GM23338 (cell line): ENCODE data around the gene SMARCA2. TPM values are rescaled to one million over a fixed set of nuclear protein-coding genes. Genes with fewer than 3 reads are reported as not detected.

Source experiments
- ATAC-seq: fragments of 200-7000 bp; cut with Tn5 transposase; 3 replicates; pipeline ENCODE4 v1.9.1; 2020
- DNase-seq: peaks from one replicate; pipeline ENCODE4 v3.0.0-alpha.2; 2015; ENCODE audit warnings: low spot score
- H2AFZ ChIP-seq: fragments of 200-600 bp; sonication (generic); 2 replicates; pipeline ENCODE4 v1.8.0; 2016; ENCODE audit warnings: antibody characterized with exemption, mild to moderate bottlenecking, moderate library complexity
- H3F3A ChIP-seq: fragments of 200-600 bp; sonication (generic); replicated peaks from 2 replicates; pipeline ENCODE4 v1.8.0; 2017; ENCODE audit warnings: antibody characterized with exemption, mixed run types, low read depth
- H3K27ac ChIP-seq: fragments of 200-600 bp; sonication (generic); 2 replicates; pipeline ENCODE4 v1.6.1; 2016; ENCODE audit warnings: low read depth
- H3K27me3 ChIP-seq: fragments of 200-600 bp; sonication (generic); 2 replicates; pipeline ENCODE4 v1.8.0; 2016; ENCODE audit warnings: mild to moderate bottlenecking, mixed run types, moderate library complexity; ENCODE audit not compliant: insufficient read depth
- H3K36me3 ChIP-seq: fragments of 200-600 bp; sonication (generic); 2 replicates; pipeline ENCODE4 v1.8.0; 2016; ENCODE audit warnings: mild to moderate bottlenecking; ENCODE audit not compliant: insufficient read depth
- H3K4me1 ChIP-seq: fragments of 200-600 bp; sonication (generic); 2 replicates; pipeline ENCODE4 v1.8.0; 2016; ENCODE audit warnings: mild to moderate bottlenecking, moderate library complexity; ENCODE audit not compliant: insufficient read depth
- H3K4me2 ChIP-seq: fragments of 200-600 bp; sonication (generic); 2 replicates; pipeline ENCODE4 v1.7.1; 2017; ENCODE audit warnings: mixed run types
- H3K4me3 ChIP-seq: fragments of 200-600 bp; sonication (generic); 2 replicates; pipeline ENCODE4 v1.6.1; 2016; ENCODE audit warnings: mixed run types
- H3K79me2 ChIP-seq: fragments of 200-600 bp; sonication (generic); replicated peaks from 2 replicates; pipeline ENCODE4 v1.8.0; 2017; ENCODE audit warnings: mild to moderate bottlenecking; ENCODE audit not compliant: insufficient read depth
- H3K9me2 ChIP-seq: fragments of 200-600 bp; sonication (generic); 2 replicates; pipeline ENCODE4 v1.8.0; 2017; ENCODE audit not compliant: insufficient read depth
- H4K20me1 ChIP-seq: fragments of 200-600 bp; sonication (generic); replicated peaks from 2 replicates; pipeline ENCODE4 v1.8.0; 2017; ENCODE audit warnings: mild to moderate bottlenecking; ENCODE audit not compliant: insufficient read depth
- H3K27ac Mint-ChIP-seq: 2 replicates; pipeline ENCODE4 v1.8.0; 2020; ENCODE audit warnings: inconsistent platforms, mild to moderate bottlenecking, moderate library complexity, mixed read lengths
- H3K27me3 Mint-ChIP-seq: 3 replicates; pipeline ENCODE4 v1.8.0; 2022; ENCODE audit warnings: low read depth, mild to moderate bottlenecking, moderate library complexity, mixed read lengths, inconsistent platforms; ENCODE audit not compliant: insufficient read depth, poor library complexity
- H3K36me3 Mint-ChIP-seq: 3 replicates; pipeline ENCODE4 v1.8.0; 2021; ENCODE audit warnings: low read depth, mild to moderate bottlenecking, inconsistent platforms, moderate library complexity, mixed read lengths
- H3K4me1 Mint-ChIP-seq: 3 replicates; pipeline ENCODE4 v1.8.0; 2020; ENCODE audit warnings: mild to moderate bottlenecking, inconsistent platforms, mixed read lengths
- H3K4me3 Mint-ChIP-seq: 3 replicates; pipeline ENCODE4 v1.8.0; 2021; ENCODE audit warnings: moderate library complexity, mild to moderate bottlenecking, inconsistent platforms, mixed read lengths
- H3K9me3 Mint-ChIP-seq: 3 replicates; pipeline ENCODE4 v1.8.0; 2020; ENCODE audit warnings: moderate library complexity, mild to moderate bottlenecking, inconsistent platforms, mixed read lengths
- CREB1 ChIP-seq: fragments of 250-450 bp; sonication (Bioruptor Pico); IDR thresholded peaks from 2 replicates; pipeline ENCODE4 v1.5.0; 2020; ENCODE audit warnings: low read depth, mild to moderate bottlenecking, moderate library complexity
- CTCF ChIP-seq, 2 experiments: fragments of 200-600 bp in 1 of 2; sonication (generic) in 1 of 2; conservative IDR thresholded peaks; 2 replicates each; pipeline versions ENCODE4 v1.5.1 to v1.6.1; 2016 to 2017; ENCODE audit warnings: antibody characterized with exemption in 2 of 2, low read depth in 2 of 2, mild to moderate bottlenecking in 2 of 2, moderate library complexity in 1 of 2
- ETS1 ChIP-seq: IDR thresholded peaks from 2 replicates; pipeline ENCODE4 v1.6.1; 2016; ENCODE audit warnings: antibody characterized with exemption
- JUNB ChIP-seq: IDR thresholded peaks from one replicate; pipeline ENCODE4 v1.6.1; 2016; ENCODE audit warnings: antibody characterized with exemption; ENCODE audit not compliant: unreplicated experiment
- NANOG ChIP-seq: IDR thresholded peaks from 2 replicates; pipeline ENCODE4 v1.6.1; 2016; ENCODE audit warnings: antibody characterized with exemption, borderline replicate concordance
- ZNF114 ChIP-seq: fragments of 250-450 bp; sonication (Bioruptor Pico); IDR thresholded peaks from 2 replicates; pipeline ENCODE4 v1.5.0; 2020; ENCODE audit warnings: mild to moderate bottlenecking, moderate library complexity
- ZNF331 ChIP-seq: fragments of 250-450 bp; sonication (Bioruptor Pico); IDR thresholded peaks from 2 replicates; pipeline ENCODE4 v1.5.0; 2020; ENCODE audit warnings: low read depth, mild to moderate bottlenecking, moderate library complexity
- ZNF462 ChIP-seq: fragments of 250-450 bp; sonication (Bioruptor Pico); IDR thresholded peaks from 2 replicates; pipeline ENCODE4 v1.5.0; 2020; ENCODE audit warnings: mild to moderate bottlenecking, moderate library complexity
- polyA plus RNA-seq: library from polyadenylated mRNA; unstranded; fragments of >200 nt; fragmentation: Nextera tagmentation; extraction: Ambion mirVana; gene quantifications from 2 replicates; pipeline ENCODE4 v1.2.1, GENCODE V29; 2016
- total RNA-seq: library from RNA; depleted of rRNA; stranded (reverse); fragments of >200 nt; shearing (Covaris generic); gene quantifications from 2 replicates; pipeline ENCODE4 v1.2.3, GENCODE V29; 2014

The SMARCA2 gene
- total and polyA plus RNA-seq, 2 experiments from 2014 or later: 21.7 to 21.9 TPM

- TF ChIP-seq ETS1 (no peak), ZNF331 (CRISPR knock-in tag) (no peak), ZNF114 (CRISPR knock-in tag) (no peak), NANOG (no peak)
Observed at GRCh38 chr9:2231829-2232228, 216.7 kb downstream of the SMARCA2 start (continued).

- Mint-ChIP-seq H3K4me3 (no peak overlapping the region), H3K4me1 (no peaks in the 10 kb centered on the region), H3K36me3 (peaks cover 14% of the 10 kb centered on the region; the same call in 2 of the 3 replicates), H3K27me3 (peaks cover 7% of the 10 kb centered on the region), H3K9me3 (peaks cover 9% of the 10 kb centered on the region), H3K27ac (no peak overlapping the region)
- no peak for ATAC-seq
- Histone ChIP-seq H4K20me1 (no peaks in the 10 kb centered on the region), H2AFZ (no peak overlapping the region; the same call in 1 of the 2 replicates), H3K4me2 (no peak overlapping the region), H3K9me2 (0 out of 2 replicates have a peak, but pooled peaks cover 7% of the 10 kb centered on the region), H3K79me2 (no peaks in the 10 kb centered on the region), H3K27me3 (no peaks in the 10 kb centered on the region), H3K27ac (no peak overlapping the region), H3K36me3 (no peaks in the 10 kb centered on the region), H3K4me1 (no peaks in the 10 kb centered on the region), H3F3A (no peaks in the 10 kb centered on the region), H3K4me3 (no peak overlapping the region)
- no peak for DNase-seq
- TF ChIP-seq CREB1 (CRISPR knock-in tag) (no peak), ETS1 (no peak), JUNB (no peak), CTCF (conservative IDR thresholded peaks at IDR 0.05; ENCODE audit: low read depth in 2 of 2) (no peak), ZNF462 (no peak)
Observed at GRCh38 chr9:2233274-2233673, 218.1 kb downstream of the SMARCA2 start.
